Superior temporal gyrus (tissue), 1 donor: Measurements from ENCODE around the gene AGAP6.
"Not testable (repeated sequence)": the region's sequence is repeated elsewhere in the genome, so short reads cannot be mapped to it uniquely, and the experiment has no call there.

Experiments used
- DNase-seq: peaks from one replicate; pipeline ENCODE4 v3.0.0-alpha.2; 2016; ENCODE audit errors: extremely low spot score

AGAP6 gene

DNA sequence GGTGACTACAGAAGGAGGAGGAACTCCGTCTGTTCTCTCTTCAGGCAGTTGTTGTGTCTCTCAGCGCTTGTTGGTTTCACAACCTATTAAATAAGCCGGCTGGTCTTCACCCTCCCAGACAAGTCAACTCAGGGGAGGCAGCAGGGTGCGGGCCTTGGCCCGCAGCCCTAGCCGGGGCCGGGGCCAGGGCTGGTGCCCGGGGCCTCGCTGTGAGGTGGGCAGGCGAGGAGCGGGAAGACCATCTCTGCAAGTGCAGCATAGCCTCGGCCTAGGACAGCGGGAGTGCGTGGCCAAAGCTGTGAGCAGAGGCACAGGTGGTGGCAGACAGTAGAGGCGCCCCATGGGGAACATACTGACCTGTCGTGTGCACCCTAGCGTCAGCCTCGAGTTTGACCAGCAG, at the start of gene AGAP6:
TSS of gene AGAP6 (plus strand) at position 31 of the 400 bp plus-strand sequence. CDS start at position 341, 310 bp downstream.
- DNase-seq, result not testable (repeated sequence)

DNA sequence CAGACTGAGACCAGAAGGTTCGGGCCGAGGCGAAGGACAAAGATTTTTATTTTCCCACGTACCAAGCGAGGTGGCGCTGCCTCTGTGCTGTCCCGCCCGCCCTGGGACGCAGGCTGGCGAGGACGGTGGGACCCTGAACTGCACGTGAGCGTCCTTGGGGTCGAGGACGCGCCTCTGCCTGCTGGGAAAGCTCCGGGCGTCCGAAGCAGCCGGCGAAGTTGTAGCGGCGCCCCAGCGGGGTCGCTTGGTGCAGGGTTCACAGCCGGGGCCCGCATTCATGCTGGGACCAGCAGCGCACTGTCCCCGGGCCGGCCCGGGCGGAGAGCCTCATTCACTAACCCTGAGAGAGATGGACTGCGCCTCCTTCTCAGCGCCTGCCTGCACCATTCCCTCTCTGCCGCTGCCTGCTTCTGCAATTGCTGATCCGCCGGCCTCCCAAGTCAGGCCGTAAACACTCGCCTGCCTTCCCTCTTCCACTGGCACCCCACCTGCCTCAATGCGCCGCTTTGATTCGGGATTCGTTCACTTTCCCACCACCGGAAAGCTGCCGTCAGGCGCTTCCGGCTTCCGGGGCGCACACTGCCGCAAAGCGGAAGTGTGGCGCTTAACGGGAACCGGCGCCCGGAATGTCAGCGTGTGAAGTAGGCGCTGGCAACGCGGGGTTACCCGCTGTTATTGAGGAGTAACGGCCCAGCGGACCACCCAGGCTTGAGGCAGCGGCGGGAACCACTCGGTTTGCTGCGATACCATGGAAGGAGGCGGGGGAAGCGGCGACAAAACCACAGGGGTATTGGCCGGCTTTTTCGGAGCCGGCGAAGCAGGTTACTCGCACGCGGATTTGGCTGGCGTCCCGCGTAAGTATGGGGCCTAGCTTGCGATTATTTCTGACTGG, 46.5 kb upstream of the AGAP6 start, which contains the start of the genes PARG and TIMM23B:
TSS of gene PARG (minus strand) at position 581 of the 892 bp plus-strand sequence. CDS start at position 279, 302 bp downstream.
TSS of gene TIMM23B (plus strand) at position 607 of the 892 bp plus-strand sequence. CDS start at position 749, 142 bp downstream.
- DNase-seq, result peak; percentile 84

DNA sequence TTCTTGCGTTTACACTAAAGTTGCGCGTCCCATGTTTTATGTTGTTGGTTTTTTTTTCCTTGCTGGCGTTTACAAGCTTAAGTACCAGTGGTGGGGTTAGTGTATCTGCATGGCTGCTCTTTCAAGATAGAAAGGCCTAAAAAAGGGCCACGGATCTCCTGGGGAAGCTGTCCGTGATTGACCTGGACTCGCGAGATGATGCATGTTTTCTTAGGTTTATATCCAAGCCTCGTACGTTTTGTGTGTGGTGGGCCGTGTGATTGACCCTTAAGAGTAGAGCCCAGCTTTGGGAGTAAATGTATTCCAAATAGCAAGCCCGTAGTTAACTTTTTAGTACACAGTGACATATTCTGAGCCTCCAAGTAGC, 45.9 kb upstream of the AGAP6 start:
- DNase-seq, result not testable (repeated sequence)

- DNase-seq, result not testable (repeated sequence)
Observed at GRCh38 chr10:49943607-49944006, 44.6 kb upstream of the AGAP6 start.

- not testable (repeated sequence) for DNase-seq
Observed at GRCh38 chr10:49948142-49948541, 40.1 kb upstream of the AGAP6 start.

DNA sequence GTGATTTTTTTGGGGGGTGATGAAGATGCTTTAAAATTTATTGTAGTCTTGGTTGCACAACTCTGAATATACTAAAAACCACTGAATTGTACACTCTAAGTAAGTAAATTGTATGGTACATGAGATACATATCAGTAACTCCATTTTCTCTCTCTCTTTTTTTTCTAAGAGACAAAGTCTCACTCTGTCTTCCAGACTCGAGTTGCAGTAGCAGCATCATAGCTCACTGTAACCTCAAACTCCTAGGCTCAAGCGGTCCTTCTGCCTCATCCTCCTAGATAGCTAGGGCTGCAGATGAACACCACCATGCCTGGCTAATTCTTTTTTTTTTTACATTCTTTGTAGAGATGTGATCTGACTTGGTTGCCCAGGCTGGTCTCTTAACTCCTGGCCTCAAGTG, 39.5 kb upstream of the AGAP6 start:
- DNase-seq, result not testable (repeated sequence)

GRCh38 chr10:49952006-49952405, 36.2 kb upstream of the AGAP6 start:
- DNase-seq, result not testable (repeated sequence)

- not testable (repeated sequence) for DNase-seq
Observed at GRCh38 chr10:49953122-49953521, 35.1 kb upstream of the AGAP6 start.

DNA sequence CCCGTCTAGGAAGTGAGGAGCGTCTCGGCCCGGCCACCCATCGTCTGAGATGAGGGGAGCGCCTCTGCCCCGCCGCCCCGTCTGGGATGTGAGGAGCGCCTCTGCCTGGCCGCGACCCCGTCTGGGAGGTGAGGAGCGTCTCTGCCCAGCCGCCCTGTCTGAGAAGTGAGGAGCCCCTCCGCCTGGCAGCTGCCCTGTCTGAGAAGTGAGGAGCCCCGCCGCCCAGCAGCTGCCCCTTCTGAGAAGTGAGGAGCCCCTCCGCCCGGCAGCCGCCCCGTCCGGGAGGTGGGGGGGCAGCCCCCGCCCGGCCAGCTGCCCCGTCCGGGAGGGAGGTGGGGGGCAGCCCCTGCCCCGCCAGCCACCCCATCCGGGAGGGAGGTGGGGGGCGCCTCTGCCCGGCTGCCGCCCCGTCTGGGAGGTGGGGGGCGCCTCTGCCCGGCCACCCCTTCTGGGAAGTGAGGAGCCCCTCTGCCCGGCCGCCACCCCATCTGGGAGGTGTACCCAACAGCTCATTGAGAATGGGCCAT, 17.8 kb upstream of the AGAP6 start:
- DNase-seq, result not testable (repeated sequence)

GRCh38 chr10:49971466-49971865, 16.7 kb upstream of the AGAP6 start:
- not testable (repeated sequence) for DNase-seq

DNA sequence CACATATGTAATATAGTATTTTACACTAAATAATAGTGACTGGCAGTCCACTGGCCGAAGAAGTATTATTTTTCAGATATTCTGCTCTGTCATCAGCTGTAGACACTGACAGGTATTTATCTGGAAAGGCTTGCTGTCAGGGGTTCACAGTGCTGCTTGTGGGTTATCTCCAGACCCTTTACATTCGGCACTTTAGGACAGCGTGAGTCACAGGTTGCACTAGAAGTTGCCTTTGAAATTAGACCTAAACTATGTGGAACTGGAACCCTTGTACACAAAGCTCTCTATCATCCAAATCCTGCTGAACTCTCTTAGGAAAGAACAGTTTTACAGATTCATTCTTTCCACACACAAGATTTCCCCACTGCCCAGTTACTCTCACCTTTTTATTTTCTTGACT, 16.1 kb upstream of the AGAP6 start:
- not testable (repeated sequence) for DNase-seq

GRCh38 chr10:49977756-49978155, 10.4 kb upstream of the AGAP6 start:
- DNase-seq, result not testable (repeated sequence)

GRCh38 chr10:49987207-49987606, 999 bp upstream of the AGAP6 start:
- not testable (repeated sequence) for DNase-seq

GRCh38 chr10:49995321-49995720, 7.1 kb downstream of the AGAP6 start:
- not testable (repeated sequence) for DNase-seq

GRCh38 chr10:50014024-50014423, 25.8 kb downstream of the AGAP6 start:
- not testable (repeated sequence) for DNase-seq

- DNase-seq, result not testable (repeated sequence)
Observed at GRCh38 chr10:50015596-50016220, 27.5 kb downstream of the AGAP6 start.

- DNase-seq, result not testable (repeated sequence)
Observed at GRCh38 chr10:50016926-50017325, 28.7 kb downstream of the AGAP6 start.

- DNase-seq, result not testable (repeated sequence)
Observed at GRCh38 chr10:50017646-50018045, 29.4 kb downstream of the AGAP6 start.

DNA sequence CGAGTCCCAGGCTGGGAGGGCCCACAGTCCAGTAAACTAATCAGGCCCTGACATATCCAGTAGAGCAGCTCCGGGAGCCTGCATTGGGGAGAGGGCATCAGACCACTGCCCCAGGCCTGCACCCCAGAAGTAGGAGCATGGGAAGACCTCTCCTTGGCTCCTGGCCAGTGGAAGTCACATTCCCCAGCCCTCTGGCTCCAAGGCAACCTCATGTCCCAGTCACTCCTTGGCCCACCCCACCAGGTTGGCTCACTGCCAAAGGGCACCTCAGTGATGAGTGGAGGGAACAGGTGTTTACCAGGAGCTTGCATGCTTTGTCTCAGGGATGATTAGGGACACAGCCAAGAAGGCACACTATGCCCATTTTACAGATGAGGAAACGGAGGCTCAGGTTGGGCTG, 31.1 kb downstream of the AGAP6 start:
- not testable (repeated sequence) for DNase-seq

DNA sequence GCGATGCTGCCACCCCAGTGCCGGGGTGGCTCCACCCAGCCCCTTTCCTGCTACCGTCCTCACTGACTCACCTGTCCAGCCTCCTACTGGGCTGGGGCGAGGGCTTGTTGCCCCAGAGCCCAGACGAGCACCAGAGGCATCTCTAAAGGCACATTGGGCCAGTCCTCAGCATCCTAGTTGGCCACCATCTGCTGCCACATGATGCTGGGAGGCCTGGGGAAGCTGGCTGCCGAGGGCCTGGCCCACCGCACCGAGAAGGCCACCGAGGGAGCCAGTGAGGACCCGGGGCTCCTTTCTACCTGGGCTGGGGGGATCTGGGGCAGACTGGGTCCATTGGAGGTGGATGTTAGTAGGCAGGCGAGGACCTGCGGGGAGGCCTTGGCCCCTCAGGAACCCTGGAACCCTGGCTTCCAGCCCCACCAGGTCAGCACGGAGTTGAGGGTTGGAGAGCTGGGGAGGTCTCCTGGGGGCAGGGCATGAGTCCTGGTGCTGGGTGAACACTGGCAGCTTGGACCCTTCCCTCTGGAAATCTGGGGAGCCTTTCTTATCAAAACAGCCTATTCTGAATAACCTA, 32.3 kb downstream of the AGAP6 start:
- not testable (repeated sequence) for DNase-seq

DNA sequence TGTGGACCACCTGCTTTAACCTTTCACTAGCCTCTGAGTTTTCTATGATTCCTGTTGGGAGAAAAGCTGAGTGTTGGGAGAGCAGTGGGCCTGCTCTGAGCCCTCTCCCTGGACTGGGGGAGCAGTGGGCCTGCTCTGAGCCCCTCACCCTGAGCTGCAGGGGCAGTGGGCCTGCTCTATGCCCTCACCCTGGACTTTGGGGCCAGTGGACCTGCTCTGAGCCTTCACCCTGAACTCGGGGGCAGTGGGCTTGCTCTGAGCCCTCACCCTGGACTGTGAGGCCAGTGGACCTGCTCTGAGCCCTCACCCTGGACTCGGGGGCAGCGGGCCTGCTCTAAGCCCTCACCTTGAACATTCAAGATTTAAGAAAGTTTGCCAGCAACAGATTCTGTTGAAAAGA, 33.4 kb downstream of the AGAP6 start:
- DNase-seq, result no peak
